Measurements from ENCODE around the gene EHMT2. TPM values are rescaled to one million over a fixed set of nuclear protein-coding genes. Genes with fewer than 3 reads are reported as not detected.

The EHMT2 gene
- total and polyA plus RNA-seq, 2 of the 13 experiments (the other 11 are each of a cell fraction or from before 2014, with no cell fraction given) = 55.2 to 69.2 TPM

DNA sequence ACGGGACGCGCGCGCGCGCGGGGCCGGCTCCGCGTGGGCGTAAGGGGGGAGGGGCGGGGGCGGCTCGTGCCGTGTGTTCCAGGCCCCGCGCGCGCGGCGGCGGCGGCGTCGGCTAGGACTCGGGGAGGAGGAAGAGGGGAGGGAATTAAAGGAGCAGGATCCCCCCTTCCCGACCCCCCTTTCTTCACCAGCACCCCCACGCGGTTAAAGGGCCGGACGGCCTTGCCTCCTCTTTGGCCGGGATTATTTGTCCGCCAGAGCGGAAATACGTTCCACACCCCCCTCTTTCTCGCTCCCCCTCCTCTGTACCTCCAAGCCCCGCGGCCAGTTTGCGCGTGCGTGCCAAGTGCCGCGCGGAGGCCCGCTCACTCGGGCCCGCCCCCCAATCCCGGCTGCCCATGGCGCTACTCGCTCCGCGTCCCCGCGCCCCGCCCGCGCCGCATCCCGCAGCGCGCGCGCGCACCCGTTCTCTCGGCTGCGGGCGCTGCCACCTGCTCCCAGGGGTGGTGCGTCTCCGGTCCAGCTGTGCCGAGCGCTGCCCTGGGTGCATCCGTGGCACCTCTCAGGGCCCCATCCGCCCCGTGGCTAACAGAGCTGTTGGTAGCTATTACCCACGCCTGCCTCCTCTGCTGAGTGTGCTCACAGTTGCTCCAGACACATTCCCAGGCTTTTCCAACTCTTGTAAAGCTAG is 4.6 kb upstream of the EHMT2 start, which contains the start of gene ZBTB12 (continued):
- TF ChIP-seq, protein P1, sequence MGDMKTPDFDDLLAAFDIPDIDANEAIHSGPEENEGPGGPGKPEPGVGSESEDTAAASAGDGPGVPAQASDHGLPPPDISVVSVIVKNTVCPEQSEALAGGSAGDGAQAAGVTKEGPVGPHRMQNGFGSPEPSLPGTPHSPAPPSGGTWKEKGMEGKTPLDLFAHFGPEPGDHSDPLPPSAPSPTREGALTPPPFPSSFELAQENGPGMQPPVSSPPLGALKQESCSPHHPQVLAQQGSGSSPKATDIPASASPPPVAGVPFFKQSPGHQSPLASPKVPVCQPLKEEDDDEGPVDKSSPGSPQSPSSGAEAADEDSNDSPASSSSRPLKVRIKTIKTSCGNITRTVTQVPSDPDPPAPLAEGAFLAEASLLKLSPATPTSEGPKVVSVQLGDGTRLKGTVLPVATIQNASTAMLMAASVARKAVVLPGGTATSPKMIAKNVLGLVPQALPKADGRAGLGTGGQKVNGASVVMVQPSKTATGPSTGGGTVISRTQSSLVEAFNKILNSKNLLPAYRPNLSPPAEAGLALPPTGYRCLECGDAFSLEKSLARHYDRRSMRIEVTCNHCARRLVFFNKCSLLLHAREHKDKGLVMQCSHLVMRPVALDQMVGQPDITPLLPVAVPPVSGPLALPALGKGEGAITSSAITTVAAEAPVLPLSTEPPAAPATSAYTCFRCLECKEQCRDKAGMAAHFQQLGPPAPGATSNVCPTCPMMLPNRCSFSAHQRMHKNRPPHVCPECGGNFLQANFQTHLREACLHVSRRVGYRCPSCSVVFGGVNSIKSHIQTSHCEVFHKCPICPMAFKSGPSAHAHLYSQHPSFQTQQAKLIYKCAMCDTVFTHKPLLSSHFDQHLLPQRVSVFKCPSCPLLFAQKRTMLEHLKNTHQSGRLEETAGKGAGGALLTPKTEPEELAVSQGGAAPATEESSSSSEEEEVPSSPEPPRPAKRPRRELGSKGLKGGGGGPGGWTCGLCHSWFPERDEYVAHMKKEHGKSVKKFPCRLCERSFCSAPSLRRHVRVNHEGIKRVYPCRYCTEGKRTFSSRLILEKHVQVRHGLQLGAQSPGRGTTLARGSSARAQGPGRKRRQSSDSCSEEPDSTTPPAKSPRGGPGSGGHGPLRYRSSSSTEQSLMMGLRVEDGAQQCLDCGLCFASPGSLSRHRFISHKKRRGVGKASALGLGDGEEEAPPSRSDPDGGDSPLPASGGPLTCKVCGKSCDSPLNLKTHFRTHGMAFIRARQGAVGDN (CRISPR knock-in tag; IDR thresholded peaks at IDR 0.05) = peak; percentile 79
- TF ChIP-seq, protein P2, sequence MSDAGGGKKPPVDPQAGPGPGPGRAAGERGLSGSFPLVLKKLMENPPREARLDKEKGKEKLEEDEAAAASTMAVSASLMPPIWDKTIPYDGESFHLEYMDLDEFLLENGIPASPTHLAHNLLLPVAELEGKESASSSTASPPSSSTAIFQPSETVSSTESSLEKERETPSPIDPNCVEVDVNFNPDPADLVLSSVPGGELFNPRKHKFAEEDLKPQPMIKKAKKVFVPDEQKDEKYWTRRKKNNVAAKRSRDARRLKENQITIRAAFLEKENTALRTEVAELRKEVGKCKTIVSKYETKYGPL (CRISPR knock-in tag; IDR thresholded peaks at IDR 0.05) = no peak
- TF ChIP-seq, protein P3, sequence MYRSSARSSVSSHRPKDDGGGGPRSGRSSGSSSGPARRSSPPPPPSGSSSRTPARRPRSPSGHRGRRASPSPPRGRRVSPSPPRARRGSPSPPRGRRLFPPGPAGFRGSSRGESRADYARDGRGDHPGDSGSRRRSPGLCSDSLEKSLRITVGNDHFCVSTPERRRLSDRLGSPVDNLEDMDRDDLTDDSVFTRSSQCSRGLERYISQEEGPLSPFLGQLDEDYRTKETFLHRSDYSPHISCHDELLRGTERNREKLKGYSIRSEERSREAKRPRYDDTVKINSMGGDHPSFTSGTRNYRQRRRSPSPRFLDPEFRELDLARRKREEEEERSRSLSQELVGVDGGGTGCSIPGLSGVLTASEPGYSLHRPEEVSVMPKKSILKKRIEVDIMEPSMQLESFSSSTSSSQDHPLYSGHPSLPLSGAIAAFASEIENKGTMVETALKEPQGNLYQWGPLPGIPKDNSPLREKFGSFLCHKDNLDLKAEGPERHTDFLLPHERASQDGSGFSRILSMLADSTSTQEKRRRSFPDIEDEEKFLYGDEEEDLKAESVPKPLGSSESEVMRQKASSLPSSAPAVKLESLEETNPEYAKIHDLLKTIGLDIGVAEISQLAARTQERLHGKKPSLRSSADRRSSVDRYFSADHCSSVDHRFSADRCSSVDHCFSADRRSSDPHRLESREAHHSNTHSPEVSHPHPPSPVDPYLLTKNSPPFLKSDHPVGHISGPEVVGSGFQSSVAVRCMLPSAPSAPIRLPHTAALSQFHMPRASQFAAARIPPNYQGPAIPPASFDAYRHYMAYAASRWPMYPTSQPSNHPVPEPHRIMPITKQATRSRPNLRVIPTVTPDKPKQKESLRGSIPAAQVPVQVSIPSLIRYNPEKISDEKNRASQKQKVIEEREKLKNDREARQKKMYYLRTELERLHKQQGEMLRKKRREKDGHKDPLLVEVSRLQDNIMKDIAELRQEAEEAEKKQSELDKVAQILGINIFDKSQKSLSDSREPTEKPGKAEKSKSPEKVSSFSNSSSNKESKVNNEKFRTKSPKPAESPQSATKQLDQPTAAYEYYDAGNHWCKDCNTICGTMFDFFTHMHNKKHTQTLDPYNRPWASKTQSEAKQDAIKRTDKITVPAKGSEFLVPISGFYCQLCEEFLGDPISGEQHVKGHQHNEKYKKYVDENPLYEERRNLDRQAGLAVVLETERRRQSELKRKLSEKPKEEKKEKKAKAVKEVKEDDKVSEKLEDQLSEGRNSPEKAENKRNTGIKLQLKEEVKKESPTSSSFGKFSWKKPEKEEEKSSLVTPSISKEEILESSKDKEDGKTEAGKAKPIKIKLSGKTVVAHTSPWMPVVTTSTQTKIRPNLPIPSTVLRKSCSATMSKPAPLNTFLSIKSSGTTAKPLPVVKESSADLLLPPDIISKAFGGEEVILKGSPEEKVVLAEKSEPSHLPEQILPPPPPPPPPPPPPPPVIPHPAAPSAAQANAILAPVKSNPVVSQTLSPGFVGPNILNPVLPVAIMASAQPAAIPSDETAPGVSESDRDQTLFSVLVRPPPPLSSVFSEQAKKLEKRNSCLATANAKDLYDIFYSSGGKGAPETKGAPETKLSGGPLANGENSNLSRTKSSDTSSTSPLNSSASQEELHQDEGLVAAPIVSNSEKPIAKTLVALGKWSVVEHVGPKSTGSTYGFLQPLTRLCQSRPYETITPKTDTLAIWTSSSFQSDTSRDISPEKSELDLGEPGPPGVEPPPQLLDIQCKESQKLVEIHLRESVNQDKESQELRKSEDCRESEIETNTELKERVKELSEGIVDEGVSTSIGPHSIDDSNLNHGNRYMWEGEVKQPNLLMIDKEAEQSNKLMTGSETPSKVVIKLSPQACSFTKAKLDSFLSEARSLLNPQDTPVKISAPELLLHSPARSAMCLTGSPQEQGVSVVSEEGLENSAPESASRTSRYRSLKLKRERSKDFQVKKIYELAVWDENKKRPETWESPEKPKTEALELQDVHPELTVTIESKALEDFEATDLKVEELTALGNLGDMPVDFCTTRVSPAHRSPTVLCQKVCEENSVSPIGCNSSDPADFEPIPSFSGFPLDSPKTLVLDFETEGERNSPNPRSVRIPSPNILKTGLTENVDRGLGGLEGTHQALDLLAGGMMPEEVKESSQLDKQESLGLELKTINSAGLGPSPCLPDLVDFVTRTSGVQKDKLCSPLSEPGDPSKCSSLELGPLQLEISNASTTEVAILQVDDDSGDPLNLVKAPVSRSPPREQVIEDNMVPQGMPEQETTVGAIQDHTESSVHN (CRISPR knock-in tag; IDR thresholded peaks at IDR 0.05) = no peak
- TF ChIP-seq ZNF205 (CRISPR knock-in tag; IDR thresholded peaks at IDR 0.05) (0 out of 2 replicates have a peak, but pooled peaks have one; percentile 29), KDM5A (IDR thresholded peaks at IDR 0.05; ENCODE audit: borderline replicate concordance, low read length) (peak; percentile 61; the same call in 1 of the 2 replicates), HES4 (CRISPR knock-in tag; IDR thresholded peaks at IDR 0.05; ENCODE audit: borderline replicate concordance) (peak; percentile 87), TBX2 (CRISPR knock-in tag; IDR thresholded peaks at IDR 0.05; ENCODE audit: borderline replicate concordance) (peak; percentile 78), NRL (CRISPR knock-in tag; IDR thresholded peaks at IDR 0.05; ENCODE audit: borderline replicate concordance) (no peak), ZNF235 (CRISPR knock-in tag; IDR thresholded peaks at IDR 0.05; ENCODE audit: borderline replicate concordance) (peak; percentile 27; the same call in 1 of the 2 replicates), RELA (CRISPR knock-in tag; IDR thresholded peaks at IDR 0.05) (0 out of 2 replicates have a peak, but pooled peaks have one; percentile 17), FOXC1 (CRISPR knock-in tag; IDR thresholded peaks at IDR 0.05; ENCODE audit: borderline replicate concordance) (peak; percentile 35; the same call in 1 of the 2 replicates), SAP130 (CRISPR knock-in tag; IDR thresholded peaks at IDR 0.05; ENCODE audit: low read depth) (peak; percentile 66; the same call in 1 of the 2 replicates), PCBP2 (optimal IDR thresholded peaks at IDR 0.05; ENCODE audit: low read depth, low read length, poor library complexity, severe bottlenecking) (no peak), ZNF326 (CRISPR knock-in tag; IDR thresholded peaks at IDR 0.05; ENCODE audit: borderline replicate concordance) (0 out of 2 replicates have a peak, but pooled peaks have one; percentile 71)

All from HepG2 (cell line).